ENCODE measurements around the gene GDI2.

DNA sequence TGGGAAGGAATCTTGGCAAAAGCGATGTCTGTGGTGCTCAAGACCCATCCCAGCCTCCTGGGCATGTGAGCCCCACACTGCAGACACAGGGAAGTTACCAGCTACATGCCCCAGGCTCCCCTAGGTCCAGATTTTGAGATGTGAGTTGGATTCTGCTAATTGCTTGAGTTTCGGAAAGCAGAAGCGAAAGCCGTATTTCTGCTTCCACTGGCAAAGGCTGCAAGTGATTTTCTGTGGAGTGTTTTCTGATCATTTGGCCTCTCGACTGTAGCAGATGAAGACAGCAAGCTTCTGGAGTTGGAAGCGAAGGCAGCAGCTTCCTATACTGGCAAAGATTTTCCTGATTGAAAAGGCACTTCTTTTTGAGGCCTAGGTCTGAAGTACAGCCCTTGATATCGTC is 46.8 kb upstream of the GDI2 start:
- no peak for TF ChIP-seq CTCF (IDR thresholded peaks at IDR 0.05)
- no peak for TF ChIP-seq POLR2A (IDR thresholded peaks at IDR 0.05)
